ENCODE measurements around the gene AKAP5.

DNA sequence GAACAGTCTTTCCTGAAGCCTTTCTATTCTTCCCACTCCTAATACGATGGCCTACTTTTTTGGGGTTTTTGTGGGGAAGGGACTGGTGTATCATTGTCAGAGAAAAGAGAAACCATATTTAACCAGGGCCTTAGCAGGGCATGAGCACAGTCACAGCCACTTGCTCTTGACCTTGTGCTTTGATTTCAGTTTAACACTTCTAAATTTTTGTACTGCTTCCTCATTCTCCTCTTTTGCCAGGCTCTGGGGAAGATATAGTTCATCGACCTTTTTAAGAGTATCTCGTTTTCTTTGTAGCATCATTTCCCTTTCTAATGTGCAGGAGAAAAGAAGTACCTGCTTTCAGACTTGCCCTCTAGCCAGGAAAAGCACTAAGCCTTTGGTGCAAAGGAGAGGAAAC lies 41.4 kb downstream of the AKAP5 start:
- TF ChIP-seq CTCF (IDR thresholded peaks at IDR 0.05; ENCODE audit: poor library complexity) (no peak), EZH2phosphoT487 (IDR thresholded peaks at IDR 0.05; ENCODE audit: low read depth, severe bottlenecking, unreplicated experiment) (no peak), EZH2 (IDR thresholded peaks at IDR 0.05; ENCODE audit: borderline replicate concordance) (no peak)

Measured in hepatocyte (in vitro differentiated cells).